Measurements from ENCODE around the gene MGAT4A.
"Not testable (repeated sequence)": the region's sequence is repeated elsewhere in the genome, so short reads cannot be mapped to it uniquely, and the experiment has no call there.

Gene MGAT4A

GRCh38 chr2:98730707-98731040 lies 258 bp downstream of the MGAT4A start:
- no peak for TF ChIP-seq CTCF (conservative IDR thresholded peaks at IDR 0.05; ENCODE audit: low read length)
- no peak for DNase-seq (ENCODE audit: low read depth)
- H3K4me3 ChIP-seq (ENCODE audit: low read length), result no peak overlapping the region

- no peak for DNase-seq (ENCODE audit: low read depth)
- H3K4me3 ChIP-seq (ENCODE audit: low read length), result no peak overlapping the region
- TF ChIP-seq CTCF (conservative IDR thresholded peaks at IDR 0.05; ENCODE audit: low read length), result no peak
Measured at GRCh38 chr2:98730053-98730706, 752 bp downstream of the MGAT4A start.

DNA sequence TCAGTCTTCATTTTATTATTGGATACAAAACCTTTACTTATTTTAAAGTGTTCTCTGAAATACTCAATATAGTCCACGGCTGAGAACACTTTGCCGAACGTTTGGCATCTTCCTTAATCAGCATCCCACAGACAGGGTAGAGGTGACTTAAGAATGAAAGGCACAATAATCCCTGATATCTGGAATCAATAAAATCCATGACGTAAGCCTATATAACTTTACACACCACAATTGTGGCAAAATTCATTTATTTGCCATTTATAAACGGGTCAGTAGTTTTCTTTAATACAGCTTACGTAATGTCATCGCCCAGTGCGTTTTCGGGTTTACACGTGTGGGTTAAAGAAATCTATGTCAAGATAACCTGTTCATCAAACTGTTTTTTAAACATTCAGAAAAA lies 1.3 kb downstream of the MGAT4A start:
- no peak for TF ChIP-seq CTCF (conservative IDR thresholded peaks at IDR 0.05; ENCODE audit: low read length)
- no peak for DNase-seq (ENCODE audit: low read depth)
- no peak overlapping the region for H3K4me3 ChIP-seq (ENCODE audit: low read length)

DNA sequence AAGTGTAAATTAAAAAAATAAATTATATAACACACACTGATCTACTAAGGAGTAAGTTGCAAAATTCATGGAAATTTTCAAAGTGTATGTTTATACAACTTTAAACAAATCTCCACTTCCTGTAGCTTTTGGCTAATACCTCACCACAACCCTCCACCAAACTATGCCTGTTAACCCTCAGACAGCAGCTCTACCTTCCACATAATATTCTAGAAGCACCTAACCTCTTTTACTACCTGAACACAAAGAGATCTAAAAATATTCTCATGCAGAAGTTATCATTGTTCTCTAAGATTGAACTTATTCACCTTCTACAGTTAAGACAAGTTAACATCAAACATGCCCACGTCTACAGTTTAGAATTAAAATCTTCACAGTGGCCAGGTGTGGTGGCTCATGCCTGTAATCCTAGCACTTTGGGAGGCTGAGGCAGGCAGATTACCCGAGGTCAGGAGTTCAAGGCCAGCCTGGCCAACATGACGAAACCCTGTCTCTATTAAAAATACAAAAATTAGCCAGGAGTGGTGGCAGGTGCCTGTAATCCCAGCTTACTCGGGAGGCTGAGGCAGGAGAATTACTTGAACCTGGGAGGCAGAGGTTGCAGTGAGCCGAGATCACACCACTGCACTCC lies 2.7 kb downstream of the MGAT4A start:
- H3K4me3 ChIP-seq (ENCODE audit: low read length); DNase-seq (ENCODE audit: low read depth): not testable (repeated sequence)

- DNase-seq (ENCODE audit: low read depth), result no peak
- TF ChIP-seq CTCF (conservative IDR thresholded peaks at IDR 0.05; ENCODE audit: low read length), result no peak
- H3K4me3 ChIP-seq (ENCODE audit: low read length), result no peak overlapping the region
Measured at GRCh38 chr2:98727369-98728087, 3.4 kb downstream of the MGAT4A start.

DNA sequence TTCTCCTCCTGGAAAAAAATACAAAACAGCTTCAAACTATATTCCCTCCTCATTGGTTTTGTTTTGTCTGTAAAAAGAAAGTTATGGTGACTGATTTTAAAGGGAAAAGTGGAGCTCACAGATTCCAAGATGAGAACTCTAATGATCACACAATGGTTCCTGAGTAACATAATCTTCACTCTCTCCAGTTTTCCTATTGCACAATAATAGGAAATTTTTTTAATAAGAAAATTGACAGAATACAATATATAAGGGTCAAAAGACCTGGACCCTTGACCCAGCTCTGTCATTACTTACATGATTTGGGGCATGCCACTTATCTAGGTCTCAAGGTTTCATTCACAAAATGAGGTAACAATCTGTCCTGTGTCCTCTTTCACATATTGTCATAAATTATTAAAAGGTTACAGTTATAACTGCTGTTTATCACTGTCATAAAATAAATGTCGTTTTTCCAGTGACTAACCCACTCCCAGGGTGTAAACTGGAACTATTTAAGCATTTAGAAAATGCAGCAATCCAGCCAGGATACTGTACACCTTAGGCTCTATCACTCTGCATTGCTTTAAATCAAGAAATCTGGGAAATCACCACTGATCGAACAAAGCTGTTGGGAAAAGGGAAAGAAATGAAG lies 4.1 kb downstream of the MGAT4A start:
- no peak for DNase-seq (ENCODE audit: low read depth)
- H3K4me3 ChIP-seq (ENCODE audit: low read length), result no peak overlapping the region
- TF ChIP-seq CTCF (conservative IDR thresholded peaks at IDR 0.05; ENCODE audit: low read length), result no peak

- no peak for TF ChIP-seq CTCF (conservative IDR thresholded peaks at IDR 0.05; ENCODE audit: low read length)
- no peak for DNase-seq (ENCODE audit: low read depth)
- H3K4me3 ChIP-seq (ENCODE audit: low read length), result no peak overlapping the region
Measured at GRCh38 chr2:98726205-98726604, 4.7 kb downstream of the MGAT4A start.

All from AG10803 (cell line).